K562 (cell line): Measurements from ENCODE around the gene TUBB1. TPM values are rescaled to one million over a fixed set of nuclear protein-coding genes. Genes with fewer than 3 reads are reported as not detected.

Source experiments
- CBX1 ChIP-seq: sonication (generic); IDR thresholded peaks from 2 replicates; pipeline ENCODE4 v1.6.1; 2016; ENCODE audit warnings: antibody characterized with exemption, low read depth, mild to moderate bottlenecking
- CHD1 ChIP-seq: fragments of 200-600 bp; sonication (generic); IDR thresholded peaks from one replicate; pipeline ENCODE4 v1.6.1; 2012; ENCODE audit warnings: mild to moderate bottlenecking, moderate library complexity, low read length, inconsistent platforms
- ELF2 ChIP-seq: fragments of 250-450 bp; sonication (Bioruptor Pico); IDR thresholded peaks from 2 replicates; pipeline ENCODE4 v1.5.0; 2021; ENCODE audit warnings: mild to moderate bottlenecking
- ESRRA ChIP-seq: fragments of 450-650 bp; IDR thresholded peaks from 2 replicates; pipeline ENCODE4 v1.6.1; 2014; ENCODE audit warnings: low read depth, mild to moderate bottlenecking, moderate library complexity, borderline replicate concordance
- FOXA3 ChIP-seq, 2 experiments: fragments of 450-650 bp in 1 of 2; sonication (generic) in 1 of 2; formaldehyde crosslinking; IDR thresholded peaks in 1 of 2; conservative IDR thresholded peaks in 1 of 2; 2 replicates each; pipeline versions ENCODE4 v1.4.0 to v1.8.0; 2020 to 2022; ENCODE audit warnings: mild to moderate bottlenecking in 2 of 2, missing genetic modification reagents in 1 of 2
- GABPB1 ChIP-seq: sonication (generic); formaldehyde crosslinking; IDR thresholded peaks from 2 replicates; pipeline ENCODE4 v1.8.0; 2022; ENCODE audit warnings: mild to moderate bottlenecking, missing genetic modification reagents
- HMG20B ChIP-seq: fragments of 250-450 bp; sonication (Bioruptor Pico); IDR thresholded peaks from 2 replicates; pipeline ENCODE4 v1.5.0; 2021; ENCODE audit warnings: mild to moderate bottlenecking
- KDM5B ChIP-seq: fragments of 200-600 bp; sonication (generic); IDR thresholded peaks from 2 replicates; pipeline ENCODE4 v1.6.1; 2012; ENCODE audit warnings: low read depth, mild to moderate bottlenecking, moderate library complexity, low read length, control low read depth, inconsistent platforms; ENCODE audit not compliant: insufficient replicate concordance
- KLF1 ChIP-seq: fragments of 450-650 bp; IDR thresholded peaks from 2 replicates; pipeline ENCODE4 v1.6.1; 2016; ENCODE audit warnings: missing genetic modification characterization, missing compliant biosample characterization
- LEF1 ChIP-seq: fragments of 450-650 bp; IDR thresholded peaks from 2 replicates; pipeline ENCODE4 v1.6.1; 2016; ENCODE audit warnings: mild to moderate bottlenecking
- NFIC ChIP-seq: fragments of 450-650 bp; IDR thresholded peaks from 2 replicates; pipeline ENCODE4 v1.6.1; 2017; ENCODE audit warnings: mild to moderate bottlenecking, inconsistent platforms
- SAP30 ChIP-seq: fragments of 200-600 bp; sonication (generic); IDR thresholded peaks from 2 replicates; pipeline ENCODE4 v1.6.1; 2012; ENCODE audit warnings: borderline replicate concordance, low read depth, mild to moderate bottlenecking, moderate library complexity, low read length, control low read depth, inconsistent platforms; ENCODE audit not compliant: insufficient read depth, poor library complexity, severe bottlenecking
- SIN3A ChIP-seq, 2 experiments: fragments of 150-350 bp in 1 of 2; IDR thresholded peaks; 2 replicates each; pipeline ENCODE4 v1.6.1; 2011 to 2016; ENCODE audit warnings: borderline replicate concordance in 2 of 2, low read depth in 2 of 2, low read length in 2 of 2, mild to moderate bottlenecking in 2 of 2, moderate library complexity in 2 of 2; ENCODE audit not compliant: control insufficient read depth in 1 of 2
- SMARCC2 ChIP-seq: fragments of 450-650 bp; IDR thresholded peaks from 2 replicates; pipeline ENCODE4 v1.6.1; 2017; ENCODE audit warnings: antibody characterized with exemption, moderate library complexity, mild to moderate bottlenecking, low read depth
- SNIP1 ChIP-seq: fragments of 450-650 bp; IDR thresholded peaks from 2 replicates; pipeline ENCODE4 v1.7.1; 2017; ENCODE audit warnings: low read depth, mild to moderate bottlenecking
- SRF ChIP-seq, 2 experiments: fragments of 250-450, 450-650 bp in 1 of 2; sonication (Bioruptor Pico) in 1 of 2; sonication (generic) in 1 of 2; formaldehyde crosslinking; IDR thresholded peaks; 2 replicates each; pipeline versions ENCODE4 v1.5.0 to v1.5.1; 2020 to 2022; ENCODE audit warnings: mild to moderate bottlenecking in 1 of 2, missing genetic modification reagents in 1 of 2
- TBL1XR1 ChIP-seq, 2 experiments: IDR thresholded peaks; 2 replicates each; pipeline ENCODE4 v1.6.1; 2012; ENCODE audit warnings: improper control_type of control experiment in 2 of 2, low read length in 2 of 2, mild to moderate bottlenecking in 1 of 2
- ZNF408 ChIP-seq: fragments of 250-450 bp; sonication (Bioruptor Pico); IDR thresholded peaks from 2 replicates; pipeline ENCODE4 v1.4.0; 2020; ENCODE audit warnings: low read depth, mild to moderate bottlenecking, moderate library complexity
- ZNF561 ChIP-seq: fragments of 450-650 bp; formaldehyde crosslinking; conservative IDR thresholded peaks from 2 replicates; pipeline ENCODE4 v1.4.0; 2020; ENCODE audit warnings: mild to moderate bottlenecking, moderate library complexity
- polyA plus RNA-seq, 8 experiments: library from polyadenylated mRNA; depleted of rRNA in 4 of 8; stranded (reverse) in 5 of 8; unstranded in 3 of 8; fragments of >200 nt; fragmentation: Nextera tagmentation in 2 of 8; fragmentation: Illumina TruSeq in 1 of 8; extraction: Ambion mirVana in 2 of 8; extraction: Trizol in 1 of 8; gene quantifications; 2 replicates each; pipeline versions ENCODE4 v1.2.1 to v1.2.3, GENCODE V29; 2011 to 2014; ENCODE audit warnings: inconsistent platforms in 1 of 8, missing spikeins in 1 of 8
- total RNA-seq, 7 experiments: library from RNA; depleted of rRNA in 6 of 7; stranded (reverse); fragments of >200 nt in 6 of 7; fragmentation: Illumina TruSeq in 2 of 7; extraction: Trizol in 2 of 7; gene quantifications; 2 replicates each; pipeline versions ENCODE4 v1.2.1 to v1.2.3, GENCODE V29; 2011 to 2021; ENCODE audit warnings: low replicate concordance in 1 of 7
- TF ChIP-seq, protein P1 (sequence below): fragments of 250-450 bp; sonication (Bioruptor Pico); IDR thresholded peaks from 2 replicates; pipeline ENCODE4 v1.9.0; 2021; ENCODE audit warnings: mild to moderate bottlenecking
- TF ChIP-seq, protein P2 (sequence below), 2 experiments: IDR thresholded peaks; 2 replicates each; pipeline ENCODE4 v1.6.1; 2012; ENCODE audit warnings: improper control_type of control experiment in 2 of 2, low read depth in 2 of 2, low read length in 2 of 2, borderline replicate concordance in 1 of 2
- TF ChIP-seq, protein P3 (sequence below): fragments of 200-800 bp; sonication (Bioruptor generic); IDR thresholded peaks from 2 replicates; pipeline ENCODE4 v1.6.1; 2017; ENCODE audit warnings: missing genetic modification characterization, missing compliant biosample characterization
- TF ChIP-seq, protein P4 (sequence below): fragments of 450-650 bp; formaldehyde crosslinking; IDR thresholded peaks from 2 replicates; pipeline ENCODE4 v1.4.0; 2020; ENCODE audit warnings: mild to moderate bottlenecking

Gene TUBB1
- total and polyA plus RNA-seq, 9 of the 15 experiments (the other 6 are each of a cell fraction or from before 2014, with no cell fraction given): 1.5 to 3.9 (median 2.4) TPM

DNA sequence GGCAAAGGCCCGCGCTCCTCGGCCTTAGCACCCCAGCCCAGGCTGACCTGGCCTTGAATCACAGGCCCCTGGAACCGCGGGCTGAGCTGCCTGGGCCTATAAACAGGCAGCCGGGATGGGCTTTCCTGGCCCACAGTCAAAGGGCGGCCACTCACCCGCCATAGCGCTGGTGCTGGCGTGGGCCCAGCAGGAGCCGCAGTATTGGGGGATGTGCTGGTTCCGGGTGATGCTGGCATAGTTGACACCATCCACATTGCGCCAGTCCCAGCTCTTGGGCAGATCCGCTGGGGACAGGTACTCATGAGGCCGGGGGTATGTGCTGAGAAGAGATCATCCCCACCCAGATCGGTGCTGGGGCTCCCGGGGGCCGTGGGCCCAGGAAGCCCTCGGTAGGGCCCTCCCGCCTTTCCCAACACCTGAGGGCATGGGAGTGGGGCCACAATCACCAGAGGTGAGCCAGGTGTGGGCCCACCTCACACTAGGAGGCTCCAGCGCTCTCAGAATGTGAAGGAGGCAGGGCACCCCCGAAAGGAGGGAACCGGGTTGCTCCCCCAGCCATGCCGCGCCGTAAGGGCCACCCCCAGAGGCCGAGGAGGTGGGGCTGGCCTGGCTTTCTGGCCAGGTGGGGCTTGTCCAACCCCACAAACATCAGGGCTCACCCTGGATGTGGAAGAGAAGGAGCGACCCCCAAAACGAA lies 12.9 kb upstream of the TUBB1 start (continued):
- TF ChIP-seq SIN3A (IDR thresholded peaks at IDR 0.05; ENCODE audit: borderline replicate concordance in 2 of 2, control insufficient read depth in 1 of 2, low read depth in 2 of 2, low read length in 2 of 2) (no peak), ZNF408 (CRISPR knock-in tag) (no peak), FOXA3 (CRISPR knock-in tag; conservative IDR thresholded peaks at IDR 0.05 in 1 of 2, IDR thresholded peaks at IDR 0.05 in 1 of 2) (no peak), KDM5B (peak; percentile 37), ZNF561 (CRISPR knock-in tag) (no peak), GABPB1 (CRISPR knock-in tag) (no peak), LEF1 (no peak), ESRRA (no peak), NFIC (peak; percentile 40; the same call in 1 of the 2 replicates), TBL1XR1 (IDR thresholded peaks at IDR 0.05; ENCODE audit: low read length in 2 of 2) (no peak), SNIP1 (no peak), SRF (CRISPR knock-in tag; IDR thresholded peaks at IDR 0.05) (no peak), KLF1 (tag) (no peak), CHD1 (peak; percentile 78), HMG20B (CRISPR knock-in tag) (no peak), ELF2 (CRISPR knock-in tag) (no peak), SMARCC2 (no peak), SAP30 (no peak), CBX1 (no peak)
- TF ChIP-seq, protein P1, sequence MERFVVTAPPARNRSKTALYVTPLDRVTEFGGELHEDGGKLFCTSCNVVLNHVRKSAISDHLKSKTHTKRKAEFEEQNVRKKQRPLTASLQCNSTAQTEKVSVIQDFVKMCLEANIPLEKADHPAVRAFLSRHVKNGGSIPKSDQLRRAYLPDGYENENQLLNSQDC (CRISPR knock-in tag): no peak
- TF ChIP-seq, protein P2, sequence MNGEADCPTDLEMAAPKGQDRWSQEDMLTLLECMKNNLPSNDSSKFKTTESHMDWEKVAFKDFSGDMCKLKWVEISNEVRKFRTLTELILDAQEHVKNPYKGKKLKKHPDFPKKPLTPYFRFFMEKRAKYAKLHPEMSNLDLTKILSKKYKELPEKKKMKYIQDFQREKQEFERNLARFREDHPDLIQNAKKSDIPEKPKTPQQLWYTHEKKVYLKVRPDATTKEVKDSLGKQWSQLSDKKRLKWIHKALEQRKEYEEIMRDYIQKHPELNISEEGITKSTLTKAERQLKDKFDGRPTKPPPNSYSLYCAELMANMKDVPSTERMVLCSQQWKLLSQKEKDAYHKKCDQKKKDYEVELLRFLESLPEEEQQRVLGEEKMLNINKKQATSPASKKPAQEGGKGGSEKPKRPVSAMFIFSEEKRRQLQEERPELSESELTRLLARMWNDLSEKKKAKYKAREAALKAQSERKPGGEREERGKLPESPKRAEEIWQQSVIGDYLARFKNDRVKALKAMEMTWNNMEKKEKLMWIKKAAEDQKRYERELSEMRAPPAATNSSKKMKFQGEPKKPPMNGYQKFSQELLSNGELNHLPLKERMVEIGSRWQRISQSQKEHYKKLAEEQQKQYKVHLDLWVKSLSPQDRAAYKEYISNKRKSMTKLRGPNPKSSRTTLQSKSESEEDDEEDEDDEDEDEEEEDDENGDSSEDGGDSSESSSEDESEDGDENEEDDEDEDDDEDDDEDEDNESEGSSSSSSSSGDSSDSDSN (IDR thresholded peaks at IDR 0.05; ENCODE audit: borderline replicate concordance in 1 of 2, low read depth in 2 of 2, low read length in 2 of 2): no peak
- TF ChIP-seq, protein P3, sequence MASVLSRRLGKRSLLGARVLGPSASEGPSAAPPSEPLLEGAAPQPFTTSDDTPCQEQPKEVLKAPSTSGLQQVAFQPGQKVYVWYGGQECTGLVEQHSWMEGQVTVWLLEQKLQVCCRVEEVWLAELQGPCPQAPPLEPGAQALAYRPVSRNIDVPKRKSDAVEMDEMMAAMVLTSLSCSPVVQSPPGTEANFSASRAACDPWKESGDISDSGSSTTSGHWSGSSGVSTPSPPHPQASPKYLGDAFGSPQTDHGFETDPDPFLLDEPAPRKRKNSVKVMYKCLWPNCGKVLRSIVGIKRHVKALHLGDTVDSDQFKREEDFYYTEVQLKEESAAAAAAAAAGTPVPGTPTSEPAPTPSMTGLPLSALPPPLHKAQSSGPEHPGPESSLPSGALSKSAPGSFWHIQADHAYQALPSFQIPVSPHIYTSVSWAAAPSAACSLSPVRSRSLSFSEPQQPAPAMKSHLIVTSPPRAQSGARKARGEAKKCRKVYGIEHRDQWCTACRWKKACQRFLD (CRISPR knock-in tag): no peak
- TF ChIP-seq, protein P4, sequence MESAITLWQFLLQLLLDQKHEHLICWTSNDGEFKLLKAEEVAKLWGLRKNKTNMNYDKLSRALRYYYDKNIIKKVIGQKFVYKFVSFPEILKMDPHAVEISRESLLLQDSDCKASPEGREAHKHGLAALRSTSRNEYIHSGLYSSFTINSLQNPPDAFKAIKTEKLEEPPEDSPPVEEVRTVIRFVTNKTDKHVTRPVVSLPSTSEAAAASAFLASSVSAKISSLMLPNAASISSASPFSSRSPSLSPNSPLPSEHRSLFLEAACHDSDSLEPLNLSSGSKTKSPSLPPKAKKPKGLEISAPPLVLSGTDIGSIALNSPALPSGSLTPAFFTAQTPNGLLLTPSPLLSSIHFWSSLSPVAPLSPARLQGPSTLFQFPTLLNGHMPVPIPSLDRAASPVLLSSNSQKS (CRISPR knock-in tag): no peak
